OCI-LY3 (cell line): ENCODE data around the gene NEDD4L.

Source experiments
- H2AFZ ChIP-seq: fragments of 200-600, 300-600 bp; shearing (Covaris generic); 2 replicates; pipeline ENCODE4 v1.6.0; 2014; ENCODE audit warnings: antibody characterized with exemption, low read depth, low read length
- H3K27ac ChIP-seq: fragments of 200-600, 300-600 bp; sonication (generic); 2 replicates; pipeline ENCODE4 v1.5.1; 2014; ENCODE audit warnings: mild to moderate bottlenecking, low read length, moderate library complexity, mixed read lengths
- H3K27me3 ChIP-seq: fragments of 200-600, 300-600 bp; sonication (generic); 2 replicates; pipeline ENCODE4 v1.6.1; 2014; ENCODE audit warnings: low read depth, low read length, mixed read lengths
- H3K36me3 ChIP-seq: fragments of 200-600, 300-600 bp; sonication (generic); replicated peaks from 2 replicates; pipeline ENCODE3; 2014; ENCODE audit warnings: low read depth, low read length, mixed read lengths
- H3K4me1 ChIP-seq: fragments of 300-600, 200-600 bp; sonication (generic); 2 replicates; pipeline ENCODE4 v1.6.1; 2014; ENCODE audit warnings: low read length, mixed read lengths
- H3K4me2 ChIP-seq: fragments of 200-600, 300-600 bp; sonication (generic); 2 replicates; pipeline ENCODE4 v1.6.1; 2014; ENCODE audit warnings: low read length, mixed read lengths
- H3K4me3 ChIP-seq: fragments of 300-600, 200-600 bp; sonication (generic); 2 replicates; pipeline ENCODE4 v1.5.1; 2014; ENCODE audit warnings: antibody characterized with exemption, mild to moderate bottlenecking, low read length, moderate library complexity
- H3K79me2 ChIP-seq: fragments of 300-600, 200-600 bp; shearing (Covaris generic); 2 replicates; pipeline ENCODE4 v1.6.1; 2014; ENCODE audit warnings: mild to moderate bottlenecking, low read length, mixed read lengths
- H3K9ac ChIP-seq: fragments of 300-600, 200-600 bp; shearing (Covaris generic); 2 replicates; pipeline ENCODE4 v1.6.0; 2014; ENCODE audit warnings: mild to moderate bottlenecking, low read length, moderate library complexity
- H3K9me3 ChIP-seq: fragments of 200-600, 300-600 bp; shearing (Covaris generic); 2 replicates; pipeline ENCODE4 v1.6.1; 2014; ENCODE audit warnings: low read length, mixed read lengths; ENCODE audit not compliant: insufficient read depth
- H4K20me1 ChIP-seq: fragments of 200-600, 300-600 bp; sonication (generic); 2 replicates; pipeline ENCODE4 v1.6.1; 2016; ENCODE audit warnings: low read length, mixed read lengths; ENCODE audit not compliant: insufficient read depth
- EZH2phosphoT487 ChIP-seq: fragments of 200-600 bp; shearing (Covaris generic); IDR thresholded peaks from 2 replicates; pipeline ENCODE4 v1.6.1; 2018; ENCODE audit warnings: antibody characterized with exemption, mixed run types, low read depth
- TF ChIP-seq, protein P1 (sequence below): fragments of 200-600, 300-600 bp; sonication (generic); IDR thresholded peaks from 2 replicates; pipeline ENCODE4 v1.5.1; 2014; ENCODE audit warnings: antibody characterized with exemption, low read length, low read depth

The NEDD4L gene

DNA sequence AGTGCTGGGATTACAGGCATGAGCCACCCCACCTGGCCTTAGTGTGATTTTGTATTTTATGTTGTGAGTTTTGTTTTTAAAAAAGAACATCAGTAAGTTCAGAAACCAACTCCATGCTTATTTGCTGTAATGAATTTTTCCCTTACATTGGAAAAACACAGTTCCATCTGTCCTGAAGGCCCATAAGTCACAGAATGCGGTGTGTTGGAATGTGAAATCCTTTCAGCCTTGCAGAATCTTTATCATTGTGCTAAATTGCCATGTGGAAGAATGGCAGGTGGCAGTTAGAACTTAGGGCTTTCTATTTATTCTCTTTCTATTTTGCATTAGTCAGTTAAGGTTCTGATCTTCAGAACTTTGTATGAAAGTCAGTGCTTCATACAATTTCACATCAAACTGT is 52.6 kb downstream of the NEDD4L start:
- H3K9me3 ChIP-seq: no peaks in the 10 kb centered on the region
- H2AFZ ChIP-seq: no peak overlapping the region
- H3K4me2 ChIP-seq: no peak overlapping the region
- H3K4me1 ChIP-seq: peaks cover 49% of the 10 kb centered on the region
- TF ChIP-seq, protein P1, sequence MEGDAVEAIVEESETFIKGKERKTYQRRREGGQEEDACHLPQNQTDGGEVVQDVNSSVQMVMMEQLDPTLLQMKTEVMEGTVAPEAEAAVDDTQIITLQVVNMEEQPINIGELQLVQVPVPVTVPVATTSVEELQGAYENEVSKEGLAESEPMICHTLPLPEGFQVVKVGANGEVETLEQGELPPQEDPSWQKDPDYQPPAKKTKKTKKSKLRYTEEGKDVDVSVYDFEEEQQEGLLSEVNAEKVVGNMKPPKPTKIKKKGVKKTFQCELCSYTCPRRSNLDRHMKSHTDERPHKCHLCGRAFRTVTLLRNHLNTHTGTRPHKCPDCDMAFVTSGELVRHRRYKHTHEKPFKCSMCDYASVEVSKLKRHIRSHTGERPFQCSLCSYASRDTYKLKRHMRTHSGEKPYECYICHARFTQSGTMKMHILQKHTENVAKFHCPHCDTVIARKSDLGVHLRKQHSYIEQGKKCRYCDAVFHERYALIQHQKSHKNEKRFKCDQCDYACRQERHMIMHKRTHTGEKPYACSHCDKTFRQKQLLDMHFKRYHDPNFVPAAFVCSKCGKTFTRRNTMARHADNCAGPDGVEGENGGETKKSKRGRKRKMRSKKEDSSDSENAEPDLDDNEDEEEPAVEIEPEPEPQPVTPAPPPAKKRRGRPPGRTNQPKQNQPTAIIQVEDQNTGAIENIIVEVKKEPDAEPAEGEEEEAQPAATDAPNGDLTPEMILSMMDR: no peak
- TF ChIP-seq EZH2phosphoT487: no peak
- H3K79me2 ChIP-seq: peaks cover 55% of the 10 kb centered on the region
- no peak overlapping the region for H3K9ac ChIP-seq
- H3K36me3 ChIP-seq: no peaks in the 10 kb centered on the region
- no peak overlapping the region for H3K4me3 ChIP-seq
- H3K27me3 ChIP-seq: no peaks in the 10 kb centered on the region
- H4K20me1 ChIP-seq: peaks cover 41% of the 10 kb centered on the region
- H3K27ac ChIP-seq: no peak overlapping the region

DNA sequence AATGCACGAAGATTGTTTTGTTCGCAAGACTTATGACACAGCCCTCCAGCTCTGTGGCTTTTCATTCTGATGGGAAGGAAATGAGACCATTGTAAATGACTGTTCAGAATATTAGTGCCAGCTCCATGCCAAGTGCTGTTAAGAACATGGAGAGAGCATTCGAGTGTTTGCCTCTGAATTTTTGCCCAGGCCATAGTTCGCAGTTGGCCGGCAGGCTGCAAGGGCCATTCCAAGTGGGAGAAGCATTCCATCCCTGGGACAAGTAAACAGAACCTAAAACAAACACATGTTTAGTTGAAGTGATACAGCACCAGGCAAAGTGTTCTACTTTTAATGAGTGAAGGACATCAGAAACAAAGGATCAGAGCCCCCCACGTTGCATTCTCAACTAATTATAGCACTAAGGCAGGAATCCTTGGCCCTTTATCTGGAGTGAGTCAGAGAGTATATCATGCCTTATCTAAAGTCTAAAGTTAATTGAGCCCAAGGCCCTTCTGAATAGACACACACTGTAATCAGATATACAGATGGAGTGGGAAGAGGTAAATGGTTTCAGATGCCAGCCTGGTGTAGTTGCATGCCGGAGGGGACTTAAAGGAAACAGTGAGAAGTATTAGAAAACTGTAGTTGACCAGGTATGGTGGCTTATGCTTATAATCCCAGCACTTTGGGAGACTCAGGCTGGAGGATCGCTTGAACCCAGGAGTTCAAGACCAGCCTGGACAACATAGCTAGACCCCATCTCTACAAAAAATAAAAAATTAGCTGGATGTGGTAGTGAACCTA is 53.3 kb downstream of the NEDD4L start:
- Histone ChIP-seq H3K79me2 (peaks cover 48% of the 10 kb centered on the region), H3K36me3 (no peaks in the 10 kb centered on the region), H3K9ac (no peak overlapping the region), H2AFZ (no peak overlapping the region), H3K4me3 (no peak overlapping the region), H3K9me3 (no peaks in the 10 kb centered on the region), H3K27ac (no peak overlapping the region), H3K4me1 (peaks cover 49% of the 10 kb centered on the region), H4K20me1 (peaks cover 43% of the 10 kb centered on the region), H3K27me3 (no peaks in the 10 kb centered on the region), H3K4me2 (no peak overlapping the region)
- TF ChIP-seq, protein P1: no peak
- TF ChIP-seq EZH2phosphoT487: no peak

DNA sequence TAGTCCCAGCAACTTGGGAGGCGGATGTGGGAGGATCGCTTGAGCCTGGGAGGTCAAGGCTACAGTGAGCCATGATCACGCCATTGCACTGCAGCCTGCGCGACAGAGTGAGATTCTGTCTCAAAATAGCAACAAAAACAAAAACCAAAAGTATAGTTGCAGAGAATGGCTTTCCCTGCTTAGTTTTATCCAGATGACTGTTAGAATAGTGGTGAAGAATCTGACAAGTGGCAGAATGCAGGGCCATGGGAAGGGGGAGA is 53.8 kb downstream of the NEDD4L start:
- Histone ChIP-seq H3K9ac (no peak overlapping the region), H3K36me3 (no peaks in the 10 kb centered on the region), H2AFZ (no peak overlapping the region), H3K4me1 (peaks cover 52% of the 10 kb centered on the region), H3K4me3 (no peak overlapping the region), H3K27ac (no peak overlapping the region), H3K27me3 (no peaks in the 10 kb centered on the region), H3K9me3 (no peaks in the 10 kb centered on the region), H3K4me2 (no peak overlapping the region), H3K79me2 (peaks cover 47% of the 10 kb centered on the region), H4K20me1 (peaks cover 45% of the 10 kb centered on the region)
- TF ChIP-seq, protein P1: no peak
- TF ChIP-seq EZH2phosphoT487: no peak

DNA sequence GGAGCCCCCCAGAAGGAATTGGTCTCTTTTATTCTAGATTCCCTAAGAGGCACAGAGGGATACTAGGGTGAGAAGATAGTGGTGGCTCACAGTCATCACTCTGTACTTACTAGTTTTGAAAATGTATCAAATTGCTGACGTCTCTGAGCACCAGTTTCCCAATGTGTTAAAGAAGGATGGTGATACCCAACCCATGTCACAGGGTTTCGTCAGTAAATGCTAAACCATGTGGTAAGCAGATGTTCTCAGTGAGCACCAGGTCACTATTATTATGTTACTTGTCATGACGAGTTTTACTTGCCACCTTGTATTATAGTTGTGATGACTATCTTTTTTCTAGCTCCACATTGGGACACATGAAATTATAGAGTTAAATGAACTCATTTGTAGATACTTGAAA is 54.7 kb downstream of the NEDD4L start:
- Histone ChIP-seq H3K27ac (no peak overlapping the region), H3K79me2 (peaks cover 47% of the 10 kb centered on the region)

More for the DNA sequence above, 54.7 kb downstream of the NEDD4L start:
- Histone ChIP-seq H3K27me3 (no peaks in the 10 kb centered on the region), H3K9ac (no peak overlapping the region), H3K4me3 (no peak overlapping the region), H3K4me2 (no peak overlapping the region), H3K4me1 (peaks cover 59% of the 10 kb centered on the region), H3K36me3 (no peaks in the 10 kb centered on the region), H3K9me3 (no peaks in the 10 kb centered on the region), H2AFZ (no peak overlapping the region), H4K20me1 (peaks cover 50% of the 10 kb centered on the region)
- TF ChIP-seq, protein P1: no peak
- TF ChIP-seq EZH2phosphoT487: no peak
